NCI-H1417 treated with DMSO at 0.1 percent for 48 hours (cell line): ENCODE data around the gene SDHAF3.
"Not testable (repeated sequence)": the region's sequence is repeated elsewhere in the genome, so short reads cannot be mapped to it uniquely, and the experiment has no call there.

ENCODE experiments used
- DNase-seq: peaks from one replicate; lab custom pipeline; 2025; lab: John Stamatoyannopoulos, UW

SDHAF3 gene

GRCh38 chr7:97117372-97118188 lies at the start of gene SDHAF3:
Gene SDHAF3 (plus strand): TSS chr7:97117698. CDS start chr7:97117724, 26 bp downstream.
- DNase-seq, result peak; percentile 96

- DNase-seq, result not testable (repeated sequence)
These were observed 45.5 kb upstream of the SDHAF3 start for GRCh38 chr7:97072025-97072424.

GRCh38 chr7:97075928-97076327 lies 41.6 kb upstream of the SDHAF3 start:
- DNase-seq, result no peak

GRCh38 chr7:97078023-97078969 lies 39.2 kb upstream of the SDHAF3 start:
- no peak for DNase-seq

- no peak for DNase-seq
These were observed 38.2 kb upstream of the SDHAF3 start for GRCh38 chr7:97079300-97079699.

GRCh38 chr7:97081521-97082300 lies 35.8 kb upstream of the SDHAF3 start:
- no peak for DNase-seq

- no peak for DNase-seq
These were observed 29.1 kb upstream of the SDHAF3 start for GRCh38 chr7:97088364-97088763.

GRCh38 chr7:97089771-97090170 lies 27.7 kb upstream of the SDHAF3 start:
- no peak for DNase-seq

GRCh38 chr7:97090761-97091353 lies 26.6 kb upstream of the SDHAF3 start:
- no peak for DNase-seq

GRCh38 chr7:97094284-97094930 lies 23.1 kb upstream of the SDHAF3 start:
- DNase-seq, result no peak

- no peak for DNase-seq
These were observed 21.5 kb upstream of the SDHAF3 start for GRCh38 chr7:97096037-97096436.

- no peak for DNase-seq
These were observed 20.8 kb upstream of the SDHAF3 start for GRCh38 chr7:97096661-97097060.

- DNase-seq, result peak; percentile 26
These were observed 12.7 kb upstream of the SDHAF3 start for GRCh38 chr7:97104719-97105238.

GRCh38 chr7:97107192-97107800 lies 10.2 kb upstream of the SDHAF3 start:
- DNase-seq, result no peak

GRCh38 chr7:97116308-97116707 lies 1.2 kb upstream of the SDHAF3 start:
- no peak for DNase-seq

- no peak for DNase-seq
These were observed 495 bp upstream of the SDHAF3 start for GRCh38 chr7:97117035-97117371.

GRCh38 chr7:97118306-97118917 lies 914 bp downstream of the SDHAF3 start:
- no peak for DNase-seq

GRCh38 chr7:97119747-97120146 lies 2.2 kb downstream of the SDHAF3 start:
- peak; percentile 17 for DNase-seq

- DNase-seq, result no peak
These were observed 3.4 kb downstream of the SDHAF3 start for GRCh38 chr7:97120713-97121457.
